ENCODE measurements around the gene ADARB2. TPM values are rescaled to one million over a fixed set of nuclear protein-coding genes. Genes with fewer than 3 reads are reported as not detected.
A peak's percentile ranks its signal among the peaks of the same experiment; 100 is the strongest.
"Not testable (repeated sequence)": the region's sequence is repeated elsewhere in the genome, so short reads cannot be mapped to it uniquely, and the experiment has no call there.

ADARB2 gene
- total RNA-seq, 2 experiments from 2014 or later = 1.3 to 1.4 TPM

DNA sequence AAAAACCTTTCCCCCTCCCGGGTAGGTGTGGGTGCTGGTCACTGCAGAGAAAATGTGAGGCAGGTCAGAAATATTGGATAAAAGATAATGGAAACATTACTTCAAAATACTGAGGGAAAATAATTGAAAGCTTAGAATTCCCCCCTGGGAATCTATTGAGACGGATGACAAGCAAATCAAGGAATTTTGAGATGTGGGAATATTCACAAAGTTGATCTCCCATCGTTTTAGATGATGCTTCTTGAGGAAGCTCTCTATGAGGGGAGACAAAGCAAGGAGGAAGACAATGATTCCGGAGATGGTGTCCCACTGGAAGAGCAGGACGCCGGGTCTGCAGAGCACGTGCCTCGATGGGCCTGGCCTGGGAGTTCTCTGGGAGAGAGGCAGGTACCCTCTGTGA lies 470.2 kb downstream of the ADARB2 start:
- CTCF ChIA-PET = interaction anchor here (0.9 kb wide), 1 partner anchor 102 kb away, joined by 3 read pairs; no protein-coding TSS in a partner anchor
- no peak overlapping the region for H3K4me3 Mint-ChIP-seq
- H3K27ac Mint-ChIP-seq = no peak overlapping the region
- no peaks in the 10 kb centered on the region for H3K27me3 Mint-ChIP-seq (ENCODE audit: low read depth)
- no peaks in the 10 kb centered on the region for H3K9me3 Mint-ChIP-seq
- intact Hi-C loops (cut with micrococcal nuclease) = no loop called here
- H3K4me1 Mint-ChIP-seq (ENCODE audit: low read depth) = peaks cover 2% of the 10 kb centered on the region
- no peaks in the 10 kb centered on the region for H3K36me3 Mint-ChIP-seq (ENCODE audit: low read depth)
- no peak for DNase-seq

DNA sequence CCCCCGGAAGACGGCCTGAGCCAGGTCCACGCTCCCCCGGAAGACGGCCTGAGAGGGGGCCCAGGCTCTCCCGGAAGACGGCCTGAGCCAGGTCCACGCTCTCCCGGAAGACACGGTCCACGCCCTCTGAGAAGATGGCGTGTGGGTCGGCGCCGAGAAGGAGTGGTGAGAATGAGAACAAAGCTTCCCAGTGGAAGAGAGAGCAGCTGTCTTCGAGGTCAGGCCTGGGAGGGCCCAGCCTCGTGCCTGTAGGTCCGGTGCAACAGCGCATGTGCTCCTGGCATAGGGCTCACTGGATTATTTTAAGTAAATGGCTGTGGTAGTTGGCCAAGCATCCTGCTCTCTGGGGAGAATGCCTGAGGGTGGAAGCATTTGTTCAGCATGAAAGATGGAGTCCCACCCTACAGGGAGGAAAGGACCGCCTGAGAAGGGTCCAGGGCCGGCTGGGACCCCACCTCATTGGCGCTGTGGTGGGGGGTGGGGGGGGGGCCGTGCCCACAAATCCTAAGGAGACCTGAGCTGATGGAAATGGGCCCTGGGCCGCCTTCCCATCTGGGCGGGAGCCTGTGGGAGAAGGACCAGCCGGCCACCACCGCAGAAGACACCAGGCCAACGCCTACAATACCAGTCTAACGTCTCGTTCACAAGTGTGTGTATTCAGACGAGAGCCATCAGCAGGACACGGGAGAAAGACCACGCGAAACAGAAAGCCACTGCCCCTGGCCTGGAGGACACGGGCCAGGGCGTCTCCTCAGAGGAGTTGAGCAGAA lies 471.1 kb downstream of the ADARB2 start:
- no peak for DNase-seq
- Mint-ChIP-seq H3K4me1 (ENCODE audit: low read depth) (peaks cover 2% of the 10 kb centered on the region), H3K27me3 (ENCODE audit: low read depth) (no peaks in the 10 kb centered on the region), H3K27ac (no peak overlapping the region), H3K36me3 (ENCODE audit: low read depth) (no peaks in the 10 kb centered on the region), H3K9me3 (no peaks in the 10 kb centered on the region), H3K4me3 (no peak overlapping the region)
- intact Hi-C loops (cut with micrococcal nuclease) = no loop called here
- CTCF ChIA-PET = no interaction called here

DNA sequence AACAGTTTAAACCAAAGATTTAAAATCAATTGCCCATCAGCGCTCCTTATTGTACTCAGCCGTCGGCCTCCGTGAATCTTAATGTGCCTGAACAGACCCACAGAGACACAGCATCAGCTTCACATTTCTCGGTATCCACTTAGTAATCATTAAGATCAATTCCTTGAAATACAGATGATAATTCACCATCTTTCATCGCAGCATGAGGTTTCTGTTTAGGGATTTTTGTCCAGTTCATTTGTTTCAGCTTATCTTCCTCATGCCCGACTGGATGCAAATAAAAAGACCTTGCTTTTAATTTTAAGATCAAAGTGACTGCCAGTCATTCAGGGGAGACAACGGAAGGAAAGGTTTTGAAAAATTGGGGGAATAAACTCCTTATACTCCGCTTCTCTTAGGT lies 473.3 kb downstream of the ADARB2 start:
- CTCF ChIA-PET = no interaction called here
- H3K9me3 Mint-ChIP-seq = no peaks in the 10 kb centered on the region
- no peaks in the 10 kb centered on the region for H3K36me3 Mint-ChIP-seq (ENCODE audit: low read depth)
- no peak overlapping the region for H3K4me3 Mint-ChIP-seq
- peaks cover 2% of the 10 kb centered on the region for H3K4me1 Mint-ChIP-seq (ENCODE audit: low read depth)
- no peak for DNase-seq
- peaks cover 1% of the 10 kb centered on the region for H3K27me3 Mint-ChIP-seq (ENCODE audit: low read depth)
- no peak overlapping the region for H3K27ac Mint-ChIP-seq
- intact Hi-C loops (cut with micrococcal nuclease) = no loop called here

DNA sequence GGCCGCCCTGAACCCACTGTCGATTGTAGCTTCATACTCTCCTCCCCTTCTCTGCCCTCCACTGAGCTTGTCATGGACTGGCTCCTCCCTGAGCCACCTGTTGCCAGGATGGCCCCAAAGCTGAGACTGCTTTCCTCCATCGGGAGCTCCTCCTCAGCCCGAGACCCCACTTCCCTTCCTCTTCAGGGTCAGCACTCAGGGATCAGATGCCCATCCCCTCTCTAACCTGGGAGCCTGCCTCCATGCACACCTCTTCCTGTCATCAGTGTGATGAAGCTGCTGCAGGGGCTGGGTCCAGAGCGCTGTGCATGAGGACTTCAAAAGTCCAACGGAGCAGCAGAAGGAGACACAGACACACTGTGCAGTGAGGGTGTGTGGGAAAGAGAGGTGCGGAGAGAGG lies 480.1 kb downstream of the ADARB2 start:
- H3K9me3 Mint-ChIP-seq = peaks cover 2% of the 10 kb centered on the region
- intact Hi-C loops (cut with micrococcal nuclease) = no loop called here
- H3K4me1 Mint-ChIP-seq (ENCODE audit: low read depth) = peaks cover 47% of the 10 kb centered on the region
- no peak for DNase-seq
- H3K27ac Mint-ChIP-seq = no peak overlapping the region
- no peak overlapping the region for H3K4me3 Mint-ChIP-seq
- H3K36me3 Mint-ChIP-seq (ENCODE audit: low read depth) = peaks cover 2% of the 10 kb centered on the region
- CTCF ChIA-PET = no interaction called here
- peaks cover 55% of the 10 kb centered on the region for H3K27me3 Mint-ChIP-seq (ENCODE audit: low read depth)

DNA sequence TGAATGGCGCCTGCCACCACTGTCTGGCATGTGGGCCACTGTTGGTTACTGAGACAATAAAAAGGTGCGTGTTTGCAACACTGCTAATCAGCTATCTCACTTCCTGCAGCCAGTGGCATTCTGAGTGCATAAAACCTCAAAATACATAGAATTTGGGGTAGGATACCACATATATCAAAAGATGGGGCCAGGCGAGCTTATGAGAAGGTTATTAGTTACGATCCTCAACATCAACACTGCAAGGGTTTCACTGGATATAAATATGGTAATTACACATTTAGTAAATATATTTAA lies 480.9 kb downstream of the ADARB2 start:
- H3K27me3 Mint-ChIP-seq (ENCODE audit: low read depth) = peaks cover 57% of the 10 kb centered on the region
- peaks cover 48% of the 10 kb centered on the region for H3K4me1 Mint-ChIP-seq (ENCODE audit: low read depth)
- H3K27ac Mint-ChIP-seq = no peak overlapping the region

DNA sequence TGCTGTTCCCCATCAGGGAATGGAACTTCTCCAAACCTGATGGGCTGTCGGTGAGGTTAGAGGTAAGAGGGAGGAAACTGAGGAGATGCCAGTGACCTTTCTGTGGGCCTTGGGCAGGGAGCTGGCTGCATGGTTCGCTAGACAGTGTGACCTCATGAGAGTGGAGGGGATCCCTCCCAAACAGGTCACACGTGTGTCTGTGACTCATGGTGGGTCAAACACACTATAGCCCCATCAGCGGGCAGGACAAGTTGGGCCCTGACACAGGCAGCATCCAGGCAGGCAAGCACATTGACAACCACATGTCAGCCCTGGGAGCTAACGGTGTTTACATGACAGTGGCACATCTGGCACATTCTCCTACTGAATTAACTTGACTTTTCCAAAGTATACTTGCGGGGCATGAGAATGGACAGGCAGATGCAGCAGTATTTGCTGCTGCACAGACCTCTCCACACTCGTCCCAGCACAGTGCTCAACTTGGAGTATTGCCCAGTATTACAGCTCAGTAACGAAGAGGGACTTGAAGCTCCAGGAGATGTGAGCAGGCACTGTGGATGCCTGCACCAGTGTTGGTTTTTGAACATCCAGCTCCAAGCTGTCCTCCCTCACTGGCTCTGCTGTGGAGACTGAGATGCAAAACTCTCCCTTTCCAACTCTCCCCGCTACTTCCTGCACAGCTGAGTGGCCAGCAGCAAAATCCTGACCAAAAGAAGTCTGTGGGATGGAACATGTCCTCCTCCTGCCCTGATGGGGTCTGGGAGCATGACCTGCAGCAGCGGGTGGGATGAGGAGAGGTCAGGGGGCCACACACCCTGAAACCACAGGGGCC lies 481.5 kb downstream of the ADARB2 start:
- Mint-ChIP-seq H3K27ac (no peak overlapping the region), H3K4me3 (no peak overlapping the region), H3K27me3 (ENCODE audit: low read depth) (peaks cover 63% of the 10 kb centered on the region), H3K36me3 (ENCODE audit: low read depth) (peaks cover 2% of the 10 kb centered on the region), H3K4me1 (ENCODE audit: low read depth) (peaks cover 48% of the 10 kb centered on the region), H3K9me3 (peaks cover 2% of the 10 kb centered on the region)
- intact Hi-C loops (cut with micrococcal nuclease) = no loop called here
- CTCF ChIA-PET = interaction anchor here (0.5 to 0.9 kb wide), 3 partner anchors 113 to 360 kb away, joined by 3 to 4 read pairs (median 3); no protein-coding TSS in a partner anchor
- DNase-seq = no peak

More for the DNA sequence above, 480.9 kb downstream of the ADARB2 start:
- DNase-seq = no peak
- no peak overlapping the region for H3K4me3 Mint-ChIP-seq
- CTCF ChIA-PET = interaction anchor here (0.9 kb wide), 1 partner anchor 113 kb away, joined by 3 read pairs; no protein-coding TSS in a partner anchor
- H3K36me3 Mint-ChIP-seq (ENCODE audit: low read depth) = peaks cover 2% of the 10 kb centered on the region
- intact Hi-C loops (cut with micrococcal nuclease) = no loop called here
- peaks cover 2% of the 10 kb centered on the region for H3K9me3 Mint-ChIP-seq

DNA sequence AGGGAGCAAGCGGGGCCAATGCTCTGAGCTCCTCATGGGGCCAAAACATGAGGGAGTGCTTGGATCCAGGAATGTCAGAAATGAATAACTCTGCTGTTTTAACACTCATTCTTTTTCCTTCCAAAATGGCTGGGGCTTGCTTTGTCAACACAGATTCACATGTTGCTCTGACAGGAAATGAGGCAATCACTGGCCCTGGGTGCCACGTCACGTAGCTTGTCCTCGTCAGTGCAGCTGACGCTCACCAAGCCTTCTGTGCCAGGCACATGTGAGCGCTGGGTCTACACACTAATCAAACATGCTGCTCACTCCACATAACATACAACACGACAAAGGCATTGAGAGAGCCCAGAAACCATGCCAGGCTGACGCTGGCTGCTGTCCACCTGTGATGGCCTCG lies 482.2 kb downstream of the ADARB2 start:
- H3K9me3 Mint-ChIP-seq = peaks cover 2% of the 10 kb centered on the region
- H3K4me1 Mint-ChIP-seq (ENCODE audit: low read depth) = peaks cover 48% of the 10 kb centered on the region
- intact Hi-C loops (cut with micrococcal nuclease) = no loop called here
- no peak overlapping the region for H3K4me3 Mint-ChIP-seq
- peak; percentile 70 for DNase-seq
- H3K27me3 Mint-ChIP-seq (ENCODE audit: low read depth) = peaks cover 70% of the 10 kb centered on the region
- no peak overlapping the region for H3K27ac Mint-ChIP-seq
- peaks cover 2% of the 10 kb centered on the region for H3K36me3 Mint-ChIP-seq (ENCODE audit: low read depth)
- CTCF ChIA-PET = interaction anchor here (0.7 kb wide), 1 partner anchor 145 kb away, joined by 4 read pairs; no protein-coding TSS in a partner anchor

DNA sequence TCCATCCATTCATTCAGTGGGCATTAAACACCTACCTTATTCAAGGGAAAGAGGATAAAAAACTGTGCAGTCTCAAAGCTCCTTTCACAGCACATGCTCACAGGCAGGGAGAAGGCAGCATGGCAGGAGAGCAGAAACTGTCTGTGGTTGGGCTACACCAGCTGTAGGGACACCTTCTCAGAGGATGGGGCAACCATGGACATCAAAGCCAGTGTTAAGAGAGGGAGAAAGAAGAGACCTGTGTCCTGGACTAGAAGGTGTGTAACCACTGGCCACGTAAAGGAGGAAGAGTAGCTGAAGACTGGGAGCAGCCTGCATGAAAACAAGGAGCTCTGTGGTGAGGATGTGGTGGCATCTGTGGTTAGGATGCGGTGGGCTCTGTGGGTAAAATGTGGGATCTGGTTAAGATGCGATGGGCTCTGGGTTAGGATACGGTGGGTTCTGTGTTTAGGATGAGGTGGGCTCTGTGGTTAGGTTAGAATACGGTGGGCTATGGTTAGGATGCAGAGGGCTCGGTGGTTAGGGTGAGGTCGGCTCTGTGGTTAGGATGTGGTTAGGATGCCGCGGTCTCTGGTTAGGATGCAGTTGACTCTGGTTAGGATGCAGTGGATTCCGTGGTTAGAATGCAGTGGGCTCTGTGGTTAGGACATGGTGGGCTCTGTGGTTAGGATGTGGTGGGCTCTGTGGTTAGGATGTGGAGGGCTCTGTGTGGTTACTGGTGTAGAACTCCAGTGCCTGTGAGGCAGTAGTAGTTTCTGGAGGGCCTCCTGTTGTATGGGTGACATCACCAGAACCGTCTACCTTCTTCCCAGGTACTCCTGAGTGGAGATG lies 483.6 kb downstream of the ADARB2 start:
- Mint-ChIP-seq H3K4me3 (peak overlapping the region; percentile 3), H3K27ac (peak overlapping the region; percentile 48), H3K36me3 (ENCODE audit: low read depth) (peaks cover 2% of the 10 kb centered on the region), H3K27me3 (ENCODE audit: low read depth) (peaks cover 74% of the 10 kb centered on the region), H3K9me3 (peaks cover 2% of the 10 kb centered on the region), H3K4me1 (ENCODE audit: low read depth) (peaks cover 48% of the 10 kb centered on the region)
- intact Hi-C loops (cut with micrococcal nuclease) = no loop called here
- CTCF ChIA-PET = no interaction called here
- DNase-seq = peak; percentile 16

DNA sequence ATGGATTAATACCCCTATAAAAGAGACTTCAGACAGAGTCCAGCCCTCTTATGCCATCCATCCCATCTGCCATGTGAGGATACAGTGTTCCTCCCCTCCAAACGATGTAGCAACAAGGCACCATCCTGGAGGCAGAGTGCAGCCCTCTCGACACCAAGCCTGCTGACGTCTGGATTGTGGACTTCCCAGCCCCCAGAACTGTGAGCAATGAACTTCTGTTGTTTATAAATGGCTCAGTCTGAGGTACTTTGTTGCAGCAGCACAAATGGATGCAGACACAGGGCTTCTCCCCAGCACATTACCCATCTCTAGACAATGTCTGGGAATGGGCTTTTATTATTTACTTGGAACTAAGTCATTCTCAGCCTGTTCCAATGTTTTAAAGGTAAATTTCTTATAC lies 485.6 kb downstream of the ADARB2 start:
- DNase-seq = no peak
- no peak overlapping the region for H3K4me3 Mint-ChIP-seq
- H3K9me3 Mint-ChIP-seq = peaks cover 2% of the 10 kb centered on the region
- H3K36me3 Mint-ChIP-seq (ENCODE audit: low read depth) = peaks cover 2% of the 10 kb centered on the region
- peaks cover 71% of the 10 kb centered on the region for H3K27me3 Mint-ChIP-seq (ENCODE audit: low read depth)
- CTCF ChIA-PET = no interaction called here
- intact Hi-C loops (cut with micrococcal nuclease) = no loop called here
- no peak overlapping the region for H3K27ac Mint-ChIP-seq
- H3K4me1 Mint-ChIP-seq (ENCODE audit: low read depth) = peaks cover 43% of the 10 kb centered on the region

DNA sequence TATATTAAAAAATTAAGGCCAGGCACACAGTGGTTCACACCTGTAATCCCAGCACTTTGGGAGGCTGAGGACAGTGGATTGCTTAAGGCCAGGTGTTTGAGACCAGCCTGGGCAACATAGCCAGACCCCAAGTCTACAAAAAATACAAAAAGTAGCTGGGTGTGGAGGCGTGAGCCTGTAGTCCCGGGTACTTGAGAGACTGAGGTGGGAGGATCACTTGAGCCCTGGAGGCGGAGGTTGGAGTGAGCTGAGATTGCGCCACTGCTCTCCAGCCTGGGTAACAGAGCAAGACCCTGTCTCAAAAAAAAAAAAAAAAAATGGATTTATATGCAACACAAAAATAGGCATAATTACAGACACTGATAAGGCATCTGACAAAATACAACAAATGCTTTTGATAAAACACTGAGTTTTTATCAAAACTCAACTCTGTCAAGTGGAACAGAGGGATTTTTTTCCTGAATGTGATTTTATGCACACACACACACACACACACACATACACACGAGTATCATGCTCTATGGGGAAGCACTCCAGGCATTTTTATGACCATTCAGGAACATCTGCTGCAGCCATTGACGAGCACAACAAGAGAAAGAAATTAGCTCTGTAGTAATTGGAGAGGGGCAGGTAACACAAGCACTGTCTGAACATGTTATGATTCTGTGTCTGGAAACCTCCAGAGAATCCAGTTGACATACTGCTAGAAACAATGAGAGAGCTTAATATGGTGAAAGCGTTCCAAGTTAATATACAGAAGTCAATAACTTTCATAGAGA lies 488.0 kb downstream of the ADARB2 start:
- Mint-ChIP-seq H3K4me1 (ENCODE audit: low read depth) (peaks cover 20% of the 10 kb centered on the region), H3K36me3 (ENCODE audit: low read depth) (peaks cover 2% of the 10 kb centered on the region), H3K9me3 (peaks cover 5% of the 10 kb centered on the region), H3K27me3 (ENCODE audit: low read depth) (peaks cover 65% of the 10 kb centered on the region), H3K27ac (no peak overlapping the region), H3K4me3 (no peak overlapping the region)
- CTCF ChIA-PET = no interaction called here
- intact Hi-C loops (cut with micrococcal nuclease) = no loop called here
- no peak for DNase-seq

DNA sequence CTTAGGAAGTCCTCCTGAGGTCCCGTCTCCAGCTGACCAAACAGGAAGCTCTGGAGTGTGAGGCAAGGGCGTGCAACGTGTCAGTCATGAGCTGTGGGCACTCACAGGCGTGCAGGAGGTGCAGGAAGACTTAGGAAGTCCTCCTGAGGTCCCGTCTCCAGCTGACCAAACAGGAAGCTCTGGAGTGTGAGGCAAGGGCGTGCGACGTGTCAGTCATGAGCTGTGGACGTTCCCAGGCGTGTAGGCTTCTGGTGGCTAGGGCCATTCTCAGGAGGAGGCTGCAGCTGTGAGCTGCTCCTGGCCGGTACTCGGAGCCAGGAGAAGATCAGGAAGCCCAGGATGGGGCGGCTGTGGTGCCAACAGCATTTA lies 489.1 kb downstream of the ADARB2 start:
- DNase-seq = not testable (repeated sequence)
- CTCF ChIA-PET = interaction anchor here (0.6 kb wide), 1 partner anchor 197 kb away, joined by 3 read pairs; no protein-coding TSS in a partner anchor

More for the DNA sequence above, 489.1 kb downstream of the ADARB2 start:
- H3K36me3 Mint-ChIP-seq (ENCODE audit: low read depth); H3K4me3 Mint-ChIP-seq; intact Hi-C loops (cut with micrococcal nuclease); H3K9me3 Mint-ChIP-seq; H3K4me1 Mint-ChIP-seq (ENCODE audit: low read depth); H3K27ac Mint-ChIP-seq: not testable (repeated sequence)
- peaks cover 56% of the 10 kb centered on the region for H3K27me3 Mint-ChIP-seq (ENCODE audit: low read depth)

All from activated naive CD4-positive, alpha-beta T cell treated with anti-CD3 and anti-CD28 coated beads for 36 hours (primary cell).